HepG2 (cell line): Measurements from ENCODE around the gene FGFR1OP2. TPM values are rescaled to one million over a fixed set of nuclear protein-coding genes. Genes with fewer than 3 reads are reported as not detected.

Experiments used
- CEBPG ChIP-seq: IDR thresholded peaks from 2 replicates; pipeline ENCODE4 v1.6.1; 2016
- DNMT3B ChIP-seq: conservative IDR thresholded peaks from 2 replicates; pipeline ENCODE4 v1.6.1; 2016; ENCODE audit warnings: missing biosample characterization, control low read depth
- EEA1 ChIP-seq: sonication (generic); formaldehyde crosslinking; IDR thresholded peaks from 2 replicates; pipeline ENCODE4 v1.5.1; 2020; ENCODE audit warnings: mild to moderate bottlenecking, missing genetic modification reagents, borderline replicate concordance
- GATA4 ChIP-seq: sonication (generic); IDR thresholded peaks from 2 replicates; pipeline ENCODE4 v1.6.1; 2016; ENCODE audit warnings: antibody characterized with exemption, low read depth, borderline replicate concordance
- HMG20B ChIP-seq: conservative IDR thresholded peaks from 2 replicates; pipeline ENCODE4 v1.6.1; 2016; ENCODE audit warnings: missing genetic modification reagents, missing compliant biosample characterization
- LCORL ChIP-seq, 2 experiments: fragments of 450-650 bp in 1 of 2; sonication (generic) in 1 of 2; formaldehyde crosslinking in 1 of 2; IDR thresholded peaks; 2 replicates each; pipeline versions ENCODE4 v1.5.0 to v1.6.1; 2017 to 2020; ENCODE audit warnings: antibody characterized with exemption in 1 of 2, missing genetic modification reagents in 1 of 2
- RXRB ChIP-seq: IDR thresholded peaks from 2 replicates; pipeline ENCODE4 v1.6.1; 2016; ENCODE audit warnings: borderline replicate concordance, missing genetic modification reagents, missing compliant biosample characterization
- YEATS4 ChIP-seq: sonication (generic); formaldehyde crosslinking; IDR thresholded peaks from 2 replicates; pipeline ENCODE4 v1.4.0; 2020; ENCODE audit warnings: missing genetic modification reagents, borderline replicate concordance
- ZFYVE20 ChIP-seq: sonication (generic); formaldehyde crosslinking; IDR thresholded peaks from 2 replicates; pipeline ENCODE4 v1.8.0; 2023; ENCODE audit warnings: low read depth, mild to moderate bottlenecking, moderate library complexity, missing genetic modification reagents, borderline replicate concordance
- ZMYM4 ChIP-seq: sonication (generic); formaldehyde crosslinking; IDR thresholded peaks from 2 replicates; pipeline ENCODE4 v1.8.1; 2023; ENCODE audit warnings: mild to moderate bottlenecking, missing genetic modification reagents
- ZNF275 ChIP-seq: sonication (generic); formaldehyde crosslinking; IDR thresholded peaks from 2 replicates; pipeline ENCODE4 v1.8.0; 2022; ENCODE audit warnings: missing genetic modification reagents, mild to moderate bottlenecking, inconsistent platforms, borderline replicate concordance
- ZNF749 ChIP-seq: sonication (generic); formaldehyde crosslinking; IDR thresholded peaks from 2 replicates; pipeline ENCODE4 v1.8.0; 2022; ENCODE audit warnings: mild to moderate bottlenecking, missing genetic modification reagents, moderate library complexity, borderline replicate concordance
- ZNF776 ChIP-seq: sonication (generic); formaldehyde crosslinking; IDR thresholded peaks from 2 replicates; pipeline ENCODE4 v1.4.0; 2020; ENCODE audit warnings: mild to moderate bottlenecking, missing genetic modification reagents
- ZNF816 ChIP-seq: sonication (generic); formaldehyde crosslinking; IDR thresholded peaks from 2 replicates; pipeline ENCODE4 v1.8.0; 2022; ENCODE audit warnings: missing genetic modification reagents, mild to moderate bottlenecking, borderline replicate concordance
- polyA plus RNA-seq, 8 experiments: library from polyadenylated mRNA; depleted of rRNA in 3 of 8; stranded (reverse) in 7 of 8; unstranded in 1 of 8; fragments of >200 nt; fragmentation: Illumina TruSeq in 4 of 8; extraction: Trizol in 4 of 8; gene quantifications; 2 replicates each; pipeline versions ENCODE4 v1.2.1 to v1.2.3, GENCODE V29; 2011 to 2016; ENCODE audit warnings: low read depth in 4 of 8, missing spikeins in 1 of 8, mixed read lengths in 1 of 8; ENCODE audit not compliant: insufficient read depth in 1 of 8
- total RNA-seq, 5 experiments: library from RNA; depleted of rRNA; stranded (reverse); fragments of >200 nt; fragmentation: Illumina TruSeq; extraction: Trizol; gene quantifications; 2 replicates each; pipeline ENCODE4 v1.2.3, GENCODE V29; 2016; ENCODE audit warnings: low read depth in 1 of 5
- TF ChIP-seq, protein P1 (sequence below): sonication (generic); formaldehyde crosslinking; IDR thresholded peaks from 2 replicates; pipeline ENCODE4 v1.4.0; 2020; ENCODE audit warnings: missing genetic modification reagents
- TF ChIP-seq, protein P2 (sequence below): fragments of 450-650 bp; IDR thresholded peaks from 2 replicates; pipeline ENCODE4 v1.6.1; 2017; ENCODE audit warnings: mild to moderate bottlenecking
- TF ChIP-seq, protein P3 (sequence below): fragments of 450-650 bp; IDR thresholded peaks from 2 replicates; pipeline ENCODE4 v1.6.1; 2016
- TF ChIP-seq, protein P4 (sequence below): sonication (generic); formaldehyde crosslinking; IDR thresholded peaks from 2 replicates; pipeline ENCODE4 v1.5.0; 2020; ENCODE audit warnings: mild to moderate bottlenecking, missing genetic modification reagents

Gene FGFR1OP2
- total and polyA plus RNA-seq, 2 of the 13 experiments (the other 11 are each of a cell fraction or from before 2014, with no cell fraction given), result 18.3 to 38.1 TPM

- TF ChIP-seq GATA4, result peak; percentile 52; the same call in 1 of the 2 replicates
- no peak for TF ChIP-seq ZFYVE20
- TF ChIP-seq HMG20B (CRISPR knock-in tag), result no peak
- no peak for TF ChIP-seq DNMT3B (CRISPR knock-in tag)
- TF ChIP-seq, protein P1, sequence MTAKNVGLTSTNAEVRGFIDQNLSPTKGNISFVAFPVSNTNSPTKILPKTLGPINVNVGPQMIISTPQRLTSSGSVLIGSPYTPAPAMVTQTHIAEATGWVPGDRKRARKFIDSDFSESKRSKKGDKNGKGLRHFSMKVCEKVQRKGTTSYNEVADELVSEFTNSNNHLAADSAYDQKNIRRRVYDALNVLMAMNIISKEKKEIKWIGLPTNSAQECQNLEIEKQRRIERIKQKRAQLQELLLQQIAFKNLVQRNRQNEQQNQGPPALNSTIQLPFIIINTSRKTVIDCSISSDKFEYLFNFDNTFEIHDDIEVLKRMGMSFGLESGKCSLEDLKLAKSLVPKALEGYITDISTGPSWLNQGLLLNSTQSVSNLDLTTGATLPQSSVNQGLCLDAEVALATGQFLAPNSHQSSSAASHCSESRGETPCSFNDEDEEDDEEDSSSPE (CRISPR knock-in tag), result peak; percentile 60; the same call in 1 of the 2 replicates
- TF ChIP-seq ZNF749 (CRISPR knock-in tag), result peak; percentile 48; the same call in 1 of the 2 replicates
- peak; percentile 91; the same call in 1 of the 2 replicates for TF ChIP-seq ZMYM4 (CRISPR knock-in tag)
- TF ChIP-seq ZNF776 (CRISPR knock-in tag), result 0 out of 2 replicates have a peak, but pooled peaks have one; percentile 44
- TF ChIP-seq CEBPG (CRISPR knock-in tag), result no peak
- peak; percentile 81 for TF ChIP-seq ZNF275
- TF ChIP-seq YEATS4 (CRISPR knock-in tag), result peak; percentile 51; the same call in 1 of the 2 replicates
- TF ChIP-seq EEA1 (CRISPR knock-in tag), result peak; percentile 55; the same call in 1 of the 2 replicates
- no peak for TF ChIP-seq LCORL (IDR thresholded peaks at IDR 0.05)
- TF ChIP-seq LCORL (CRISPR knock-in tag; IDR thresholded peaks at IDR 0.05), result peak; percentile 10; the same call in 1 of the 2 replicates
- TF ChIP-seq, protein P2, sequence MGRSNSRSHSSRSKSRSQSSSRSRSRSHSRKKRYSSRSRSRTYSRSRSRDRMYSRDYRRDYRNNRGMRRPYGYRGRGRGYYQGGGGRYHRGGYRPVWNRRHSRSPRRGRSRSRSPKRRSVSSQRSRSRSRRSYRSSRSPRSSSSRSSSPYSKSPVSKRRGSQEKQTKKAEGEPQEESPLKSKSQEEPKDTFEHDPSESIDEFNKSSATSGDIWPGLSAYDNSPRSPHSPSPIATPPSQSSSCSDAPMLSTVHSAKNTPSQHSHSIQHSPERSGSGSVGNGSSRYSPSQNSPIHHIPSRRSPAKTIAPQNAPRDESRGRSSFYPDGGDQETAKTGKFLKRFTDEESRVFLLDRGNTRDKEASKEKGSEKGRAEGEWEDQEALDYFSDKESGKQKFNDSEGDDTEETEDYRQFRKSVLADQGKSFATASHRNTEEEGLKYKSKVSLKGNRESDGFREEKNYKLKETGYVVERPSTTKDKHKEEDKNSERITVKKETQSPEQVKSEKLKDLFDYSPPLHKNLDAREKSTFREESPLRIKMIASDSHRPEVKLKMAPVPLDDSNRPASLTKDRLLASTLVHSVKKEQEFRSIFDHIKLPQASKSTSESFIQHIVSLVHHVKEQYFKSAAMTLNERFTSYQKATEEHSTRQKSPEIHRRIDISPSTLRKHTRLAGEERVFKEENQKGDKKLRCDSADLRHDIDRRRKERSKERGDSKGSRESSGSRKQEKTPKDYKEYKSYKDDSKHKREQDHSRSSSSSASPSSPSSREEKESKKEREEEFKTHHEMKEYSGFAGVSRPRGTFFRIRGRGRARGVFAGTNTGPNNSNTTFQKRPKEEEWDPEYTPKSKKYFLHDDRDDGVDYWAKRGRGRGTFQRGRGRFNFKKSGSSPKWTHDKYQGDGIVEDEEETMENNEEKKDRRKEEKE, result no peak
- TF ChIP-seq RXRB, result peak; percentile 16; the same call in 1 of the 2 replicates
- TF ChIP-seq, protein P3, sequence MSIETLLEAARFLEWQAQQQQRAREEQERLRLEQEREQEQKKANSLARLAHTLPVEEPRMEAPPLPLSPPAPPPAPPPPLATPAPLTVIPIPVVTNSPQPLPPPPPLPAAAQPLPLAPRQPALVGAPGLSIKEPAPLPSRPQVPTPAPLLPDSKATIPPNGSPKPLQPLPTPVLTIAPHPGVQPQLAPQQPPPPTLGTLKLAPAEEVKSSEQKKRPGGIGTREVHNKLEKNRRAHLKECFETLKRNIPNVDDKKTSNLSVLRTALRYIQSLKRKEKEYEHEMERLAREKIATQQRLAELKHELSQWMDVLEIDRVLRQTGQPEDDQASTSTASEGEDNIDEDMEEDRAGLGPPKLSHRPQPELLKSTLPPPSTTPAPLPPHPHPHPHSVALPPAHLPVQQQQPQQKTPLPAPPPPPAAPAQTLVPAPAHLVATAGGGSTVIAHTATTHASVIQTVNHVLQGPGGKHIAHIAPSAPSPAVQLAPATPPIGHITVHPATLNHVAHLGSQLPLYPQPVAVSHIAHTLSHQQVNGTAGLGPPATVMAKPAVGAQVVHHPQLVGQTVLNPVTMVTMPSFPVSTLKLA, result peak; percentile 28; the same call in 1 of the 2 replicates
- no peak for TF ChIP-seq ZNF816 (CRISPR knock-in tag)
- TF ChIP-seq, protein P4, sequence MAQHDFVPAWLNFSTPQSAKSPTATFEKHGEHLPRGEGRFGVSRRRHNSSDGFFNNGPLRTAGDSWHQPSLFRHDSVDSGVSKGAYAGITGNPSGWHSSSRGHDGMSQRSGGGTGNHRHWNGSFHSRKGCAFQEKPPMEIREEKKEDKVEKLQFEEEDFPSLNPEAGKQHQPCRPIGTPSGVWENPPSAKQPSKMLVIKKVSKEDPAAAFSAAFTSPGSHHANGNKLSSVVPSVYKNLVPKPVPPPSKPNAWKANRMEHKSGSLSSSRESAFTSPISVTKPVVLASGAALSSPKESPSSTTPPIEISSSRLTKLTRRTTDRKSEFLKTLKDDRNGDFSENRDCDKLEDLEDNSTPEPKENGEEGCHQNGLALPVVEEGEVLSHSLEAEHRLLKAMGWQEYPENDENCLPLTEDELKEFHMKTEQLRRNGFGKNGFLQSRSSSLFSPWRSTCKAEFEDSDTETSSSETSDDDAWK (CRISPR knock-in tag), result no peak
These were observed at the start of gene FGFR1OP2, which contains the start of gene INTS13 (continued) for GRCh38 chr12:26937863-26938700.
